WTC11 (cell line): ENCODE data around the gene RNGTT. TPM values are rescaled to one million over a fixed set of nuclear protein-coding genes. Genes with fewer than 3 reads are reported as not detected.

ENCODE experiments used
- ATAC-seq: fragments of 200-7000 bp; cut with Tn5 transposase; 2 replicates; pipeline ENCODE4 v1.10.0; 2021; ENCODE audit warnings: mild to moderate bottlenecking, moderate library complexity
- CTCF ChIA-PET: fragments of 300-600 bp; sonication (Branson Sonifier 250); formaldehyde crosslinking; loops from one replicate; lab custom pipeline; 2021; ENCODE audit warnings: antibody characterized with exemption; lab: Charles Lee
- POLR2A ChIA-PET: fragments of 350-600 bp; sonication (Branson Sonifier 250); formaldehyde crosslinking; loops from one replicate; lab custom pipeline; 2021; ENCODE audit warnings: antibody characterized with exemption; lab: Charles Lee
- DNase-seq: peaks from one replicate; pipeline ENCODE4 v3.0.0; 2021; ENCODE audit warnings: low spot score
- H3K27ac Mint-ChIP-seq: 2 replicates; pipeline ENCODE4 v1.8.0; 2021; ENCODE audit warnings: mixed read lengths
- H3K27me3 Mint-ChIP-seq: 2 replicates; pipeline ENCODE4 v1.8.0; 2021; ENCODE audit warnings: low read depth, mild to moderate bottlenecking, moderate library complexity, mixed read lengths
- H3K36me3 Mint-ChIP-seq: 2 replicates; pipeline ENCODE4 v1.8.0; 2021; ENCODE audit warnings: mixed read lengths
- H3K4me1 Mint-ChIP-seq: 2 replicates; pipeline ENCODE4 v1.8.0; 2022; ENCODE audit warnings: mixed read lengths
- H3K4me3 Mint-ChIP-seq: 2 replicates; pipeline ENCODE4 v1.8.0; 2021; ENCODE audit warnings: mild to moderate bottlenecking, moderate library complexity, mixed read lengths
- H3K9me3 Mint-ChIP-seq: 2 replicates; pipeline ENCODE4 v1.8.0; 2021; ENCODE audit warnings: mixed read lengths
- ELF4 ChIP-seq: sonication (generic); formaldehyde crosslinking; IDR thresholded peaks from 2 replicates; pipeline ENCODE4 v1.8.1; 2022; ENCODE audit warnings: low read depth, mild to moderate bottlenecking, moderate library complexity, missing genetic modification reagents
- FOXK1 ChIP-seq: sonication (generic); formaldehyde crosslinking; IDR thresholded peaks from 2 replicates; pipeline ENCODE4 v1.8.0; 2022; ENCODE audit warnings: mild to moderate bottlenecking, moderate library complexity, missing genetic modification reagents
- HMGA2 ChIP-seq: fragments of 250-450 bp; sonication (Bioruptor Pico); IDR thresholded peaks from 2 replicates; pipeline ENCODE4 v1.4.0; 2021; ENCODE audit warnings: mild to moderate bottlenecking, moderate library complexity
- JAZF1 ChIP-seq: fragments of 250-450 bp; sonication (Bioruptor Pico); IDR thresholded peaks from 2 replicates; pipeline ENCODE4 v1.9.0; 2021; ENCODE audit warnings: moderate library complexity, mild to moderate bottlenecking, inconsistent platforms
- NR3C1 ChIP-seq: sonication (generic); formaldehyde crosslinking; conservative IDR thresholded peaks from 2 replicates; pipeline ENCODE4 v1.8.1; 2023; ENCODE audit warnings: low read depth, mild to moderate bottlenecking, missing genetic modification reagents
- RORB ChIP-seq: fragments of 250-450 bp; sonication (Bioruptor Pico); IDR thresholded peaks from 2 replicates; pipeline ENCODE4 v1.9.0; 2021; ENCODE audit warnings: mild to moderate bottlenecking
- TCF7 ChIP-seq: sonication (generic); formaldehyde crosslinking; IDR thresholded peaks from 2 replicates; pipeline ENCODE4 v1.8.0; 2022; ENCODE audit warnings: mild to moderate bottlenecking, low read depth, missing genetic modification reagents, moderate library complexity
- TP53 ChIP-seq: sonication (generic); formaldehyde crosslinking; IDR thresholded peaks from 2 replicates; pipeline ENCODE4 v1.8.1; 2023; ENCODE audit warnings: mild to moderate bottlenecking, missing genetic modification reagents
- total RNA-seq: library from RNA; stranded (reverse); gene quantifications from 3 replicates; pipeline ENCODE4 v1.2.3, GENCODE V29; 2021
- TF ChIP-seq, protein P1 (sequence below): fragments of 250-450 bp; sonication (Bioruptor Pico); IDR thresholded peaks from 2 replicates; pipeline ENCODE4 v1.9.0; 2021; ENCODE audit warnings: mild to moderate bottlenecking
- TF ChIP-seq, protein P2 (sequence below): sonication (generic); formaldehyde crosslinking; IDR thresholded peaks from 2 replicates; pipeline ENCODE4 v1.8.0; 2022; ENCODE audit warnings: mild to moderate bottlenecking, missing genetic modification reagents
- TF ChIP-seq, protein P3 (sequence below): sonication (generic); formaldehyde crosslinking; IDR thresholded peaks from 2 replicates; pipeline ENCODE4 v1.8.0; 2023; ENCODE audit warnings: missing genetic modification reagents
- TF ChIP-seq, protein P4 (sequence below): sonication (generic); formaldehyde crosslinking; IDR thresholded peaks from 2 replicates; pipeline ENCODE4 v1.8.0; 2022; ENCODE audit warnings: mild to moderate bottlenecking, missing genetic modification reagents
- TF ChIP-seq, protein P5 (sequence below): sonication (generic); formaldehyde crosslinking; IDR thresholded peaks from 2 replicates; pipeline ENCODE4 v1.8.0; 2023; ENCODE audit warnings: mild to moderate bottlenecking, missing genetic modification reagents
- TF ChIP-seq, protein P6 (sequence below): sonication (generic); formaldehyde crosslinking; IDR thresholded peaks from 2 replicates; pipeline ENCODE4 v1.8.1; 2023; ENCODE audit warnings: mild to moderate bottlenecking, missing genetic modification reagents
- TF ChIP-seq, protein P7 (sequence below): sonication (generic); formaldehyde crosslinking; IDR thresholded peaks from 2 replicates; pipeline ENCODE4 v1.8.1; 2022; ENCODE audit warnings: low read depth, missing genetic modification reagents, borderline replicate concordance

The RNGTT gene
- total RNA-seq, 1 experiment from 2014 or later = 20.4 TPM

DNA sequence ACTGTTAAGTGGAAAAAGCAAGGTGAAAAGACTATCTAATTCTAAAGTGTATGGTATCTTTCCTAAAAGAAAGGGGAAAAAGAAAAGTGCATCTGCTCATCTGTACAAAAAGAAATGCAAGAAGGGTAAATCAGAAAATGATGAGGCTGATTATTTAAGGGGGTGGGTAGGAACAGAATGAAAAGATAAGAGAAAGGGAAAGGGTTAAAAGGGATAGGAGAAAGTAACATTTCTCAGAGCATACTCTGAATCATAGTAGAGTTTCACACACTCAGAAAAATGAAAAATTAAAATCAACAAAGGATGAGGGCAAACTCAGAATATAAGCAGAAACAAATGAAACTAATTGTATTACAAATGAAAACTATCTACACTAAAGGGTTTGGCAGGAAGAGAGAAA is 79.1 kb downstream of the RNGTT start:
- ChIA-PET POLR2A (no interaction called here), CTCF (no interaction called here)
- peaks cover 12% of the 10 kb centered on the region for H3K4me1 Mint-ChIP-seq
- H3K4me3 Mint-ChIP-seq = no peak overlapping the region
- ATAC-seq (no peak), DNase-seq (no peak)
- H3K36me3 Mint-ChIP-seq = peaks cover 36% of the 10 kb centered on the region
- peaks cover 15% of the 10 kb centered on the region for H3K9me3 Mint-ChIP-seq
- TF ChIP-seq JAZF1 (CRISPR knock-in tag) (no peak), TP53 (CRISPR knock-in tag) (no peak), TCF7 (CRISPR knock-in tag) (no peak), FOXK1 (no peak), RORB (CRISPR knock-in tag) (no peak), ELF4 (CRISPR knock-in tag) (no peak)
- TF ChIP-seq, protein P1, sequence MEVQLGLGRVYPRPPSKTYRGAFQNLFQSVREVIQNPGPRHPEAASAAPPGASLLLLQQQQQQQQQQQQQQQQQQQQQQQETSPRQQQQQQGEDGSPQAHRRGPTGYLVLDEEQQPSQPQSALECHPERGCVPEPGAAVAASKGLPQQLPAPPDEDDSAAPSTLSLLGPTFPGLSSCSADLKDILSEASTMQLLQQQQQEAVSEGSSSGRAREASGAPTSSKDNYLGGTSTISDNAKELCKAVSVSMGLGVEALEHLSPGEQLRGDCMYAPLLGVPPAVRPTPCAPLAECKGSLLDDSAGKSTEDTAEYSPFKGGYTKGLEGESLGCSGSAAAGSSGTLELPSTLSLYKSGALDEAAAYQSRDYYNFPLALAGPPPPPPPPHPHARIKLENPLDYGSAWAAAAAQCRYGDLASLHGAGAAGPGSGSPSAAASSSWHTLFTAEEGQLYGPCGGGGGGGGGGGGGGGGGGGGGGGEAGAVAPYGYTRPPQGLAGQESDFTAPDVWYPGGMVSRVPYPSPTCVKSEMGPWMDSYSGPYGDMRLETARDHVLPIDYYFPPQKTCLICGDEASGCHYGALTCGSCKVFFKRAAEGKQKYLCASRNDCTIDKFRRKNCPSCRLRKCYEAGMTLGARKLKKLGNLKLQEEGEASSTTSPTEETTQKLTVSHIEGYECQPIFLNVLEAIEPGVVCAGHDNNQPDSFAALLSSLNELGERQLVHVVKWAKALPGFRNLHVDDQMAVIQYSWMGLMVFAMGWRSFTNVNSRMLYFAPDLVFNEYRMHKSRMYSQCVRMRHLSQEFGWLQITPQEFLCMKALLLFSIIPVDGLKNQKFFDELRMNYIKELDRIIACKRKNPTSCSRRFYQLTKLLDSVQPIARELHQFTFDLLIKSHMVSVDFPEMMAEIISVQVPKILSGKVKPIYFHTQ = no peak
- TF ChIP-seq, protein P2, sequence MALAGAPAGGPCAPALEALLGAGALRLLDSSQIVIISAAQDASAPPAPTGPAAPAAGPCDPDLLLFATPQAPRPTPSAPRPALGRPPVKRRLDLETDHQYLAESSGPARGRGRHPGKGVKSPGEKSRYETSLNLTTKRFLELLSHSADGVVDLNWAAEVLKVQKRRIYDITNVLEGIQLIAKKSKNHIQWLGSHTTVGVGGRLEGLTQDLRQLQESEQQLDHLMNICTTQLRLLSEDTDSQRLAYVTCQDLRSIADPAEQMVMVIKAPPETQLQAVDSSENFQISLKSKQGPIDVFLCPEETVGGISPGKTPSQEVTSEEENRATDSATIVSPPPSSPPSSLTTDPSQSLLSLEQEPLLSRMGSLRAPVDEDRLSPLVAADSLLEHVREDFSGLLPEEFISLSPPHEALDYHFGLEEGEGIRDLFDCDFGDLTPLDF (CRISPR knock-in tag) = no peak
- TF ChIP-seq, protein P3, sequence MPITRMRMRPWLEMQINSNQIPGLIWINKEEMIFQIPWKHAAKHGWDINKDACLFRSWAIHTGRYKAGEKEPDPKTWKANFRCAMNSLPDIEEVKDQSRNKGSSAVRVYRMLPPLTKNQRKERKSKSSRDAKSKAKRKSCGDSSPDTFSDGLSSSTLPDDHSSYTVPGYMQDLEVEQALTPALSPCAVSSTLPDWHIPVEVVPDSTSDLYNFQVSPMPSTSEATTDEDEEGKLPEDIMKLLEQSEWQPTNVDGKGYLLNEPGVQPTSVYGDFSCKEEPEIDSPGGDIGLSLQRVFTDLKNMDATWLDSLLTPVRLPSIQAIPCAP (CRISPR knock-in tag) = no peak
- TF ChIP-seq, protein P4, sequence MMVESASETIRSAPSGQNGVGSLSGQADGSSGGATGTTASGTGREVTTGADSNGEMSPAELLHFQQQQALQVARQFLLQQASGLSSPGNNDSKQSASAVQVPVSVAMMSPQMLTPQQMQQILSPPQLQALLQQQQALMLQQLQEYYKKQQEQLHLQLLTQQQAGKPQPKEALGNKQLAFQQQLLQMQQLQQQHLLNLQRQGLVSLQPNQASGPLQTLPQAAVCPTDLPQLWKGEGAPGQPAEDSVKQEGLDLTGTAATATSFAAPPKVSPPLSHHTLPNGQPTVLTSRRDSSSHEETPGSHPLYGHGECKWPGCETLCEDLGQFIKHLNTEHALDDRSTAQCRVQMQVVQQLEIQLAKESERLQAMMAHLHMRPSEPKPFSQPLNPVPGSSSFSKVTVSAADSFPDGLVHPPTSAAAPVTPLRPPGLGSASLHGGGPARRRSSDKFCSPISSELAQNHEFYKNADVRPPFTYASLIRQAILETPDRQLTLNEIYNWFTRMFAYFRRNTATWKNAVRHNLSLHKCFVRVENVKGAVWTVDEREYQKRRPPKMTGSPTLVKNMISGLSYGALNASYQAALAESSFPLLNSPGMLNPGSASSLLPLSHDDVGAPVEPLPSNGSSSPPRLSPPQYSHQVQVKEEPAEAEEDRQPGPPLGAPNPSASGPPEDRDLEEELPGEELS (CRISPR knock-in tag) = no peak
- TF ChIP-seq, protein P5, sequence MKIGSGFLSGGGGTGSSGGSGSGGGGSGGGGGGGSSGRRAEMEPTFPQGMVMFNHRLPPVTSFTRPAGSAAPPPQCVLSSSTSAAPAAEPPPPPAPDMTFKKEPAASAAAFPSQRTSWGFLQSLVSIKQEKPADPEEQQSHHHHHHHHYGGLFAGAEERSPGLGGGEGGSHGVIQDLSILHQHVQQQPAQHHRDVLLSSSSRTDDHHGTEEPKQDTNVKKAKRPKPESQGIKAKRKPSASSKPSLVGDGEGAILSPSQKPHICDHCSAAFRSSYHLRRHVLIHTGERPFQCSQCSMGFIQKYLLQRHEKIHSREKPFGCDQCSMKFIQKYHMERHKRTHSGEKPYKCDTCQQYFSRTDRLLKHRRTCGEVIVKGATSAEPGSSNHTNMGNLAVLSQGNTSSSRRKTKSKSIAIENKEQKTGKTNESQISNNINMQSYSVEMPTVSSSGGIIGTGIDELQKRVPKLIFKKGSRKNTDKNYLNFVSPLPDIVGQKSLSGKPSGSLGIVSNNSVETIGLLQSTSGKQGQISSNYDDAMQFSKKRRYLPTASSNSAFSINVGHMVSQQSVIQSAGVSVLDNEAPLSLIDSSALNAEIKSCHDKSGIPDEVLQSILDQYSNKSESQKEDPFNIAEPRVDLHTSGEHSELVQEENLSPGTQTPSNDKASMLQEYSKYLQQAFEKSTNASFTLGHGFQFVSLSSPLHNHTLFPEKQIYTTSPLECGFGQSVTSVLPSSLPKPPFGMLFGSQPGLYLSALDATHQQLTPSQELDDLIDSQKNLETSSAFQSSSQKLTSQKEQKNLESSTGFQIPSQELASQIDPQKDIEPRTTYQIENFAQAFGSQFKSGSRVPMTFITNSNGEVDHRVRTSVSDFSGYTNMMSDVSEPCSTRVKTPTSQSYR (CRISPR knock-in tag) = no peak
- H3K27me3 Mint-ChIP-seq = no peaks in the 10 kb centered on the region
- no peak overlapping the region for H3K27ac Mint-ChIP-seq

DNA sequence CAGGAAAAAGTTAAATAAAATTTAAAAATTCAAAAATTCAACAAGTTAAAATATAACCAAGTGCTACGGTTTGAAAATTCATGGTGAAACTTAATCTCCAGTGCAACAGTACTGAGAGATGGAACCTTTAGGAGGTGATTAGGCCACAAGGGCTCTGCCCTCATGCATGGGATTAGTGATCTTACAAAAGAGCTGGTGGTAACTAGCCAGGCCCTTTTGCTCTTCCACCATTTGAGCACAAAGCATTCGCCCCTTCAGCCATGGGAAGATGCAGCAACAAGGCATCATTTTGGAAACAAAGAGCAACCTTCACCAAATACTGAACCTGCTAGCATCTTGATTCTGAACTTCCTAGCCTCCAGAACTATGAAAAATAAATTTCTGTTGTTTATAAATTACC is 80.9 kb downstream of the RNGTT start:
- peaks cover 12% of the 10 kb centered on the region for H3K4me1 Mint-ChIP-seq
- H3K9me3 Mint-ChIP-seq = peaks cover 15% of the 10 kb centered on the region
- peaks cover 35% of the 10 kb centered on the region for H3K36me3 Mint-ChIP-seq
- no peak overlapping the region for H3K4me3 Mint-ChIP-seq
- H3K27ac Mint-ChIP-seq = no peak overlapping the region
- POLR2A ChIA-PET = no interaction called here
- CTCF ChIA-PET = interaction anchor here (0.6 to 1.3 kb wide), 2 partner anchors 11 to 17 kb away, joined by 3 to 6 read pairs; no protein-coding TSS in a partner anchor
- no peak for TF ChIP-seq TCF7 (CRISPR knock-in tag)
- TF ChIP-seq, all 79 proteins: peak for 0
- no peaks in the 10 kb centered on the region for H3K27me3 Mint-ChIP-seq
- ATAC-seq (peak; percentile 61), DNase-seq (no peak)

DNA sequence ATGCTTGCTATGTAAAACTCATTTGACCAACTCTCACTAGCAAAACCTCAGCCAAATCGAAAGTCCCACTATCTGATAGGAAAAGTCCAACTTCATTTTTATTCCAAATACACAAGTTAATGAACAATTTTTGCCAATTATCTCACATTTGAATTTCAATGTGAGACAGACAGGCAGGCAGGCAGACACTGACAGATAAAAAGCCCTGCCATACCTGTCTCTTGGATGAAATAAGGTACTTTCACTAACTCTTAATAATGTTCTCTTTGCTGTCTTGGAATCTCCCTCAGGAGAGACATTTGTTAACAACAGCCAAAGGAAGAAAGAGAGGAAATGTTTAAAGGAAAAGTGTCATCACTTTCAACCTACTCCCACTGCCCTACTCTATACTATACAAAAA is 82.0 kb downstream of the RNGTT start:
- H3K4me1 Mint-ChIP-seq = peaks cover 12% of the 10 kb centered on the region
- DNase-seq = no peak
- peaks cover 24% of the 10 kb centered on the region for H3K36me3 Mint-ChIP-seq
- CTCF ChIA-PET = no interaction called here
- H3K27me3 Mint-ChIP-seq = no peaks in the 10 kb centered on the region
- H3K27ac Mint-ChIP-seq = peak overlapping the region; percentile 1; the same call in 1 of the 2 replicates
- ATAC-seq = no peak
- H3K9me3 Mint-ChIP-seq = peaks cover 15% of the 10 kb centered on the region
- POLR2A ChIA-PET = no interaction called here
- no peak overlapping the region for H3K4me3 Mint-ChIP-seq
- TF ChIP-seq, protein P6, sequence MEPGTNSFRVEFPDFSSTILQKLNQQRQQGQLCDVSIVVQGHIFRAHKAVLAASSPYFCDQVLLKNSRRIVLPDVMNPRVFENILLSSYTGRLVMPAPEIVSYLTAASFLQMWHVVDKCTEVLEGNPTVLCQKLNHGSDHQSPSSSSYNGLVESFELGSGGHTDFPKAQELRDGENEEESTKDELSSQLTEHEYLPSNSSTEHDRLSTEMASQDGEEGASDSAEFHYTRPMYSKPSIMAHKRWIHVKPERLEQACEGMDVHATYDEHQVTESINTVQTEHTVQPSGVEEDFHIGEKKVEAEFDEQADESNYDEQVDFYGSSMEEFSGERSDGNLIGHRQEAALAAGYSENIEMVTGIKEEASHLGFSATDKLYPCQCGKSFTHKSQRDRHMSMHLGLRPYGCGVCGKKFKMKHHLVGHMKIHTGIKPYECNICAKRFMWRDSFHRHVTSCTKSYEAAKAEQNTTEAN (CRISPR knock-in tag) = no peak
- TF ChIP-seq HMGA2 (CRISPR knock-in tag) (no peak), NR3C1 (CRISPR knock-in tag) (no peak)
- TF ChIP-seq, protein P7, sequence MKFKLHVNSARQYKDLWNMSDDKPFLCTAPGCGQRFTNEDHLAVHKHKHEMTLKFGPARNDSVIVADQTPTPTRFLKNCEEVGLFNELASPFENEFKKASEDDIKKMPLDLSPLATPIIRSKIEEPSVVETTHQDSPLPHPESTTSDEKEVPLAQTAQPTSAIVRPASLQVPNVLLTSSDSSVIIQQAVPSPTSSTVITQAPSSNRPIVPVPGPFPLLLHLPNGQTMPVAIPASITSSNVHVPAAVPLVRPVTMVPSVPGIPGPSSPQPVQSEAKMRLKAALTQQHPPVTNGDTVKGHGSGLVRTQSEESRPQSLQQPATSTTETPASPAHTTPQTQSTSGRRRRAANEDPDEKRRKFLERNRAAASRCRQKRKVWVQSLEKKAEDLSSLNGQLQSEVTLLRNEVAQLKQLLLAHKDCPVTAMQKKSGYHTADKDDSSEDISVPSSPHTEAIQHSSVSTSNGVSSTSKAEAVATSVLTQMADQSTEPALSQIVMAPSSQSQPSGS = no peak
